Measurements from ENCODE around the gene EGFL8. TPM values are rescaled to one million over a fixed set of nuclear protein-coding genes. Genes with fewer than 3 reads are reported as not detected.

The EGFL8 gene
- total and polyA plus RNA-seq, 2 of the 8 experiments (the other 6 are each of a cell fraction or from before 2014, with no cell fraction given) = 5.0 to 9.2 TPM

GRCh38 chr6:32188381-32189068 is 24.1 kb downstream of the EGFL8 start:
- H4K91ac ChIP-seq (replicated peaks; ENCODE audit: insufficient read length, low read length) = peak overlapping the region; percentile 7
- peak overlapping the region; percentile 54 for H3K27ac ChIP-seq (ENCODE audit: low read depth, low read length)
- H2BK20ac ChIP-seq (ENCODE audit: low read length) = no peak overlapping the region
- ChIA-PET POLR2A (ENCODE audit: partially characterized antibody) (interaction anchor here (1.0 to 13.3 kb wide), 10 partner anchors 9 to 58 kb away, joined by 3 to 194 read pairs (median 3); partner anchors contain the start of genes AGPAT1, FKBPL, PRRT1 and RNF5), CTCF (ENCODE audit: partially characterized antibody) (interaction anchor here (0.5 to 3.2 kb wide), 9 partner anchors 9 to 71 kb away, joined by 3 to 13 read pairs (median 4); partner anchors contain the start of genes AGPAT1 and PRRT1)
- H3K18ac ChIP-seq (ENCODE audit: extremely low read depth, low read length) = peak overlapping the region; percentile 32
- H3K79me2 ChIP-seq (ENCODE audit: control insufficient read depth in 1 of 2, insufficient read depth in 2 of 2, low read length in 2 of 2) = peaks cover 0 to 13% of the 10 kb centered on the region in 2 experiments; a peak in 2 of 4 replicates
- H3K4ac ChIP-seq (replicated peaks; ENCODE audit: insufficient read length, low read depth, low read length) = no peak overlapping the region
- peaks cover 2% of the 10 kb centered on the region for H3K79me1 ChIP-seq (ENCODE audit: low read depth, low read length)
- H3K56ac ChIP-seq (replicated peaks; ENCODE audit: insufficient read length, low read depth, low read length) = no peak overlapping the region
- no peak overlapping the region for H2AK5ac ChIP-seq (ENCODE audit: low read depth, low read length)
- no peak overlapping the region for H3K23ac ChIP-seq (ENCODE audit: insufficient read length)
- H3K36me3 ChIP-seq (ENCODE audit: control insufficient read depth in 2 of 4, insufficient read depth in 4 of 4, low read length in 3 of 4) = peaks cover 2 to 18% (median 14%) of the 10 kb centered on the region in 4 experiments; a peak in 7 of 8 replicates
- H2BK120ac ChIP-seq (replicated peaks; ENCODE audit: low read depth, low read length) = no peak overlapping the region
- no peak overlapping the region for H3K14ac ChIP-seq (ENCODE audit: insufficient read length)
- peak overlapping the region; percentile 81 to 90 for H3K4me2 ChIP-seq (ENCODE audit: insufficient read depth in 1 of 2, low read depth in 2 of 2, low read length in 2 of 2)
- no peaks in the 10 kb centered on the region for H3K27me3 ChIP-seq (replicated peaks in 1 of 4; ENCODE audit: control insufficient read depth in 3 of 4, extremely low read depth in 1 of 4, insufficient read depth in 3 of 4, low read length in 3 of 4)
- peak overlapping the region; percentile 30 to 87 (median 64) for H3K4me3 ChIP-seq (ENCODE audit: extremely low read depth in 1 of 4, insufficient read depth in 2 of 4, low read depth in 3 of 4, low read length in 4 of 4)
- H4K5ac ChIP-seq (ENCODE audit: insufficient read length, low read depth, low read length) = no peak overlapping the region
- peaks cover 0 to 3% of the 10 kb centered on the region in 2 experiments for H4K20me1 ChIP-seq (replicated peaks in 1 of 2; ENCODE audit: control insufficient read depth in 1 of 2, insufficient read depth in 2 of 2, low read length in 2 of 2)
- H2BK5ac ChIP-seq (ENCODE audit: low read depth, low read length) = peak overlapping the region; percentile 52; the same call in 1 of the 2 replicates
- H3K9me3 ChIP-seq (ENCODE audit: insufficient read depth in 2 of 2, low read depth in 1 of 2, low read length in 1 of 2) = no peaks in the 10 kb centered on the region
- 71% methylated on average over 10 of the region's 13 CpGs; no CpG with 5 or more reads in 1 of the 2 experiments for WGBS, 2 experiments (ENCODE audit: extremely low coverage in 1 of 2, insufficient coverage in 1 of 2, insufficient read length in 1 of 2, insufficient replicate concordance in 2 of 2, low coverage in 1 of 2, low lambda C conversion rate in 2 of 2, missing lambda C conversion rate in 1 of 2)
- peaks cover 5% of the 10 kb centered on the region for H3K23me2 ChIP-seq (ENCODE audit: low read depth, low read length)
- no peak for TF ChIP-seq CHD1 (IDR thresholded peaks at IDR 0.05; ENCODE audit: low read depth, low read length)
- TF ChIP-seq HDAC2 (IDR thresholded peaks at IDR 0.05; ENCODE audit: borderline replicate concordance in 1 of 2, low read depth in 2 of 2, low read length in 2 of 2) = no peak
- TF ChIP-seq SIRT6 (IDR thresholded peaks at IDR 0.05; ENCODE audit: low read length) = no peak
- no peak for TF ChIP-seq GABPA (IDR thresholded peaks at IDR 0.05; ENCODE audit: borderline replicate concordance, insufficient read depth, low read length)
- DNase-seq (ENCODE audit: low read depth in 1 of 2, low spot score in 2 of 2) (no peak), FAIRE-seq (no peak)
- H2BK15ac ChIP-seq (ENCODE audit: low read length) = no peak overlapping the region
- H3K4me1 ChIP-seq (replicated peaks in 1 of 4; ENCODE audit: control insufficient read depth in 3 of 4, insufficient read depth in 4 of 4, low read length in 3 of 4) = peaks cover 0 to 26% (median 16%) of the 10 kb centered on the region in 4 experiments; a peak in 6 of 7 replicates
- peak overlapping the region in 2 of 4 experiments; percentile 44 to 69; a peak in 4 of 7 replicates for H3K9ac ChIP-seq (replicated peaks in 1 of 4; ENCODE audit: extremely low read depth in 1 of 4, low read depth in 3 of 4, low read length in 3 of 4)
- H4K8ac ChIP-seq (ENCODE audit: extremely low read depth, insufficient read depth, low read length) = no peak overlapping the region
- H2BK12ac ChIP-seq (ENCODE audit: low read depth, low read length) = no peak overlapping the region
- H2AFZ ChIP-seq (ENCODE audit: low read length) = no peak overlapping the region

Measured in H1 (cell line).